GM20000 (cell line): ENCODE data around the gene CLTCL1.

Source experiments
- DNase-seq: peaks from one replicate; pipeline ENCODE4 v3.0.0; 2012; ENCODE audit warnings: low spot score
- TF ChIP-seq, protein P1 (sequence below): IDR thresholded peaks from 2 replicates; pipeline ENCODE4 v1.5.1; 2012; ENCODE audit warnings: mild to moderate bottlenecking, control low read depth; ENCODE audit errors: extremely low read depth, missing control alignments

CLTCL1 gene

DNA sequence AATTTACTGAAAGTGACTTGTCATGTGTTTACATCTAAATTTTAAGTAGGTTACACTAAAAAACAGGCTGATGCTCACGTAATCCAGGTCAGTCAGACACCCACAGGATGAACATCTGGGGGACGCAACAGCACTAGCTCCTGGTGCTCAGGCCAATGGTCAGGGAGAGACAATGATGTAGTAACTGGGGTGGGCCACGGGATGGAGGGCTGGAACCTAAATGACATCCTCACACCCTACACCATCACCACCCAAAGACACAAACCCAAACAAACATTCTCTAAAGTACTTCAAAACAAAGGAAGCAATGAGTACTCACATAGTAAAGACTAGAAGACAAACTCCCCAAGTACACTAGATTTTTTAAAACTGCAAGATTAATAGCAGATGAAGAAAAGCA is 59.5 kb downstream of the CLTCL1 start:
- TF ChIP-seq, protein P1, sequence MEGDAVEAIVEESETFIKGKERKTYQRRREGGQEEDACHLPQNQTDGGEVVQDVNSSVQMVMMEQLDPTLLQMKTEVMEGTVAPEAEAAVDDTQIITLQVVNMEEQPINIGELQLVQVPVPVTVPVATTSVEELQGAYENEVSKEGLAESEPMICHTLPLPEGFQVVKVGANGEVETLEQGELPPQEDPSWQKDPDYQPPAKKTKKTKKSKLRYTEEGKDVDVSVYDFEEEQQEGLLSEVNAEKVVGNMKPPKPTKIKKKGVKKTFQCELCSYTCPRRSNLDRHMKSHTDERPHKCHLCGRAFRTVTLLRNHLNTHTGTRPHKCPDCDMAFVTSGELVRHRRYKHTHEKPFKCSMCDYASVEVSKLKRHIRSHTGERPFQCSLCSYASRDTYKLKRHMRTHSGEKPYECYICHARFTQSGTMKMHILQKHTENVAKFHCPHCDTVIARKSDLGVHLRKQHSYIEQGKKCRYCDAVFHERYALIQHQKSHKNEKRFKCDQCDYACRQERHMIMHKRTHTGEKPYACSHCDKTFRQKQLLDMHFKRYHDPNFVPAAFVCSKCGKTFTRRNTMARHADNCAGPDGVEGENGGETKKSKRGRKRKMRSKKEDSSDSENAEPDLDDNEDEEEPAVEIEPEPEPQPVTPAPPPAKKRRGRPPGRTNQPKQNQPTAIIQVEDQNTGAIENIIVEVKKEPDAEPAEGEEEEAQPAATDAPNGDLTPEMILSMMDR: no peak
- no peak for DNase-seq

DNA sequence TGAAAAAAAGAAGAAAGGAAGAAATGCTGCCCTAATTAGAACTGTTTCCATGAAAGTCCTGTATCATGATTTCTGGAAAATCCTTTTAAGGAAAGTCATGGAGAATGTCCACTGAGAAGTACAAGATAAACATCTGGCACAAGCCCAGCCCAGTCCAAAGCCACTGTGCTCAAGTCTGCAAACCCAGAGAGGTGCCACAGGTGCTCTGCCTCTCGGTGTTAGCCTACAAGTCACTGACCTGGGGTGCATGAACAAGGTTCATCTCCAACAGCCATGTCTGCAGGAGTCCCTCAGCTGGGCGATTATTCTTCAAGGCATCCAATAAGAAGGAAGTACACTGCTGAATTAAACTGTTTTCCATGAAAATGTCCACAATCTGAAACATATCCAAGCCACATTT is 61.9 kb downstream of the CLTCL1 start:
- TF ChIP-seq, protein P1: no peak
- no peak for DNase-seq

DNA sequence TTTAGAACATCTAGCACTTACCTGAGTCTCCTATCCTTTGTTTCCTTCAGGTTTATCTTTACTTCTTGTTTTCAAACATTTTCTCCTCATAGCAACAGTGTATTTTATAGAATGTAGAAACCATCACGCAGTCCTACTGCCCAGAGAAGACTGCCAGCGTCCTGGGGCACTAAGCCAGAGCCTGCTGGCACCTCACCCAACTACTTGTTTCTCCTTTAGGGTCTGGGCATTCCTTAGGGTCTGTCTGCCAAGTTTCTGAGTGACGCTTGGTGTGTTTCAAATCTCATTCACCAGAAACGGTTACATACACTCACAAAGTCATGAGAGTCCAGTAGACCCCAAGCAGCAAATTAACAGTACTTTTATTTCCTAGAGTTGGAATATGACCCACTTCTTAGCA is 63.3 kb downstream of the CLTCL1 start:
- TF ChIP-seq, protein P1: no peak
- DNase-seq: no peak

DNA sequence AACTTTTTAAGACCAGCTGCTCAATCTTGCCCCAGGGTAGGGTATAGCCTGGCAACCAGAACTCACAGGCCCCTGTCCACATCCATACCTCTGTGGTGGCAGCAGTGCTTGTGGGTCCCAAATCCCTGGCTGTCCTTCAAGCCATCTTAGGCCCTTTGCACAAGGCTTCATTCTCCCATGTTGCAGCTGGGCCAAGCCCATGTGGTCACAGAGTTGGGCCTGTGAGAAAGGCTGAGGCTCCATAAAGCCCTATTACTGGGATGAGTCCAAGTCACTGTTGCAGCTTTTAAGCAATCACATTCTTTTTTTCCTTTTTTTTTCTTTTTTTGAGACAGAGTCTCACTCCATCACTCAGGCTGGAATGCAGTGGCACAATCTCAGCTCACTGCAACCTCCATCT is 65.1 kb downstream of the CLTCL1 start:
- TF ChIP-seq, protein P1: no peak
- DNase-seq: no peak

DNA sequence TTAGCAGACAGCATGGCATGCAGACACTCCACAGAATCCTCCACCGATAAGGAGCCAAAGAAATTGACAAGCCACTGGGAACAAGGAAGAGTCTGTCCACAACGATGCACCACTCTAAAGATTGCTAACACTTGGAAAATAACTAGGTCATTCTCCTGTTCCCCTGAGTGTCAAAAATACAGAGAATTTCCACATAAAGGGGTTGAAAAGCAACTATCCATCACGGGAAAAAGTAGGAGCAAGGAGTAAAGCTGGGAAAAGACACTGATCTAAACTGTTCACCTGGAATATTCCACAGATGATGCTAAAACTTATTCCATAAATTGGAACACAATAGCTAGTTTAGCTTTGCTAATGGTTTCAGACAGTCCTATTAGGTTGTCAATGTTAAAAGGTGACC is 66.0 kb downstream of the CLTCL1 start:
- TF ChIP-seq, protein P1: no peak
- DNase-seq: no peak

DNA sequence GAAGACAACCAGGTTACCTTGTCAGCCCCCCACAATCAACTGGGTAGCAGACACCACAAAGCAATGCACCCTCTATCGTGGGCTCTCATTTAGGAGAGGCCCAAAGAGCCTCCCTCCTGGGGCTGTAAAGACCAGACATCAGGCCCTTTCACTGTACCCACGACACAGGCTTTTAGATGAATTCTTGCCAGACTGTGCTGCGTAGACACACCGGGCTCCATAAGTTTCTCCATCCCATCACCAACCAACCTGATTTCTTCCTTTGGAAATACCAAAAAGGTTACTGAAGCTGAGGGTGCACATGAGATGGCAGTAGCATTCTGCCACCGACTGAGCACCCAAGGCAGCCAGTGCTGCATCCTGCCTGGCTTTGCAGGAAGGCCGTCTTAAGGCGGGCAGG is 66.5 kb downstream of the CLTCL1 start:
- TF ChIP-seq, protein P1: no peak
- no peak for DNase-seq

DNA sequence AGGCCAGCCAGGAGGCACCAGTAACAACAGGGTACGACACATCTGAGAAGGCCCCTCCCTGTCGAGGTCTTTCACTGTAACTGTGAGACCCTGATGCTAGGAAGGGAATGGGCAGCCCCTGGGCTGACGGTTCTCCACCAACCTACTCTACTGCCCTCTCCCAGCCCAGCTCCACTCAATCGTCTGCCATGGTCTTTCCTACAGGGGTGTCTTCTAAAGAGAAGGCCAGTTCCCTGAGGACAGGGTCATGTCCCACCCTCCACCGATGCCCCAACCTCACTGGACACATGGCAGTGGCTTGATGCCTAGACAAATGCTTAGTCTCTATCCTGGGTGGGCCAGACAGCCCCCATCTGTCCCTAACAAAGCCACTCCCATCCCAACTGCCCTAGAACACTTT is 67.0 kb downstream of the CLTCL1 start:
- TF ChIP-seq, protein P1: no peak
- DNase-seq: no peak

DNA sequence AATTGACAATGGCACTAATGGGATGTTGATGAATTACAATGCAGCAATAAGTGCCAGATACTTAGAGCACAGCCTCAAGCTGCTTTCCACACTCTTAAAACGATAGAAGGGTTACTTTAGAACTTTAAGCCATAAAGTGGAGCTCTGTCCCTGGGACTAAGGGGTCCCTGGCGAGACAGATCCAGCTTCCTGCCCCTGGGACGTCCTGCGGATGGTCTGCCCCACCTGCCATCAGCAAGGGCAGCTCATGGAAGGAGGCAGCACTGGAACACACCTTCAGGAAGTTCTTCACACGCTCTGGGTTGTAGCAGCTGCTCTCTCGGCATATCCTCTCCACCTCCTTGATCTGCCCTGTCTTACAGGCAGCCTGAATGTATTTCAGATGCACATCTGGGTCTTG is 67.9 kb downstream of the CLTCL1 start:
- TF ChIP-seq, protein P1: no peak
- no peak for DNase-seq
